ENCODE measurements around the gene NEO1.

DNA sequence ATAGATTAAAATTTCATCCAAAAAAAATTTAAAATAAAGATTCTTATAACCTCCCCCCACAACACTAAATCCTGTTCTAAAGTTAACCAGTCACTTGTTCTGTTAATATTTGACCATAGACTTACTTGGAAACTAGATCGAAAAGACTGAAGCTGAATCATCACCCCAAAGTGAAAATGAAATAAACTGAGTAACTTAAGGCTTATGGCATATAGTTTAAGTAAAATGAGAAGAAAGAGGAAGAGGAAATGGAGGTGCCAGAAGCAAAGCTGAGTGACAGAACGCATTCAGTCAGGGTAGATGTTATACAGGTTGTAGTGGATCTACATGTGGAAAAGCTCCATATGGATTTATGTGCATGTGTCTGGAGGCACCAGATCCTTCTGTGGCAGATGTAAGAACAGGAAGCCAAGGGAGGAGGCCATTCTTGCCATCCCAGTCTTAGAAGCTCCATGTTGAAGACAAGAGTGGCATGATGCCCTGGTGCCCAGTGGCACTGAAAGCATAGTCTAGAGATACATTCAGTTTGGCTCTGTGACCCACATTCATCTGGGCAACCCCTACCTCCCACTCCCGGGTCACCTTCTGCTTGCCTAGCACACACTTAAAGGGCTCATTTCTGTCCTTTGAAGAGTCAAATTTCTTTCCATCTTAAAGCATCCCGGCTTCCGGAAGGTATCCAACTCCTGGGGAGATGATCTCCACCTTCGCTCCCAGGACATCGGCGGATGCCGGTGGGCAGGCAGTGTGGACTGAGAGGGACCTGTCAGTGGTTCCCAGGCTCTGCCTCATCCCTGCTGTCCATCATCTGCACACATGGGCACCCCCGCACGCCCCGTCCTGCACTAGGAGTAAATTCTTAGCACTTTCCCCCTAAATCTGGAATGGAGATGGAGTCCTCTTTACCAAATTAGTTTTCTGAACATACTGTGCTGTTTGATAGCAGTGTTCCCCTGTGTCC is 90.8 kb downstream of the NEO1 start:
- TF ChIP-seq, protein P1, sequence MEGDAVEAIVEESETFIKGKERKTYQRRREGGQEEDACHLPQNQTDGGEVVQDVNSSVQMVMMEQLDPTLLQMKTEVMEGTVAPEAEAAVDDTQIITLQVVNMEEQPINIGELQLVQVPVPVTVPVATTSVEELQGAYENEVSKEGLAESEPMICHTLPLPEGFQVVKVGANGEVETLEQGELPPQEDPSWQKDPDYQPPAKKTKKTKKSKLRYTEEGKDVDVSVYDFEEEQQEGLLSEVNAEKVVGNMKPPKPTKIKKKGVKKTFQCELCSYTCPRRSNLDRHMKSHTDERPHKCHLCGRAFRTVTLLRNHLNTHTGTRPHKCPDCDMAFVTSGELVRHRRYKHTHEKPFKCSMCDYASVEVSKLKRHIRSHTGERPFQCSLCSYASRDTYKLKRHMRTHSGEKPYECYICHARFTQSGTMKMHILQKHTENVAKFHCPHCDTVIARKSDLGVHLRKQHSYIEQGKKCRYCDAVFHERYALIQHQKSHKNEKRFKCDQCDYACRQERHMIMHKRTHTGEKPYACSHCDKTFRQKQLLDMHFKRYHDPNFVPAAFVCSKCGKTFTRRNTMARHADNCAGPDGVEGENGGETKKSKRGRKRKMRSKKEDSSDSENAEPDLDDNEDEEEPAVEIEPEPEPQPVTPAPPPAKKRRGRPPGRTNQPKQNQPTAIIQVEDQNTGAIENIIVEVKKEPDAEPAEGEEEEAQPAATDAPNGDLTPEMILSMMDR (IDR thresholded peaks at IDR 0.05): no peak
- TF ChIP-seq EZH2phosphoT487 (IDR thresholded peaks at IDR 0.05; ENCODE audit: borderline replicate concordance, low read depth) (no peak), SIN3A (IDR thresholded peaks at IDR 0.05; ENCODE audit: borderline replicate concordance, low read depth, low read length) (no peak), TEAD4 (IDR thresholded peaks at IDR 0.05; ENCODE audit: borderline replicate concordance, insufficient read depth) (no peak), FOXM1 (IDR thresholded peaks at IDR 0.05; ENCODE audit: low read depth) (no peak), MXI1 (IDR thresholded peaks at IDR 0.05; ENCODE audit: low read depth, low read length) (no peak), EP300 (IDR thresholded peaks at IDR 0.05; ENCODE audit: borderline replicate concordance in 1 of 2, low read depth in 1 of 2, low read length in 1 of 2) (no peak), POLR2AphosphoS5 (IDR thresholded peaks at IDR 0.05; ENCODE audit: low read depth, low read length) (no peak), RCOR1 (IDR thresholded peaks at IDR 0.05; ENCODE audit: low read length) (no peak), FOXJ3 (CRISPR knock-in tag; IDR thresholded peaks at IDR 0.05) (no peak), RFX5 (IDR thresholded peaks at IDR 0.05; ENCODE audit: low read length) (no peak)
- TF ChIP-seq, protein P2, sequence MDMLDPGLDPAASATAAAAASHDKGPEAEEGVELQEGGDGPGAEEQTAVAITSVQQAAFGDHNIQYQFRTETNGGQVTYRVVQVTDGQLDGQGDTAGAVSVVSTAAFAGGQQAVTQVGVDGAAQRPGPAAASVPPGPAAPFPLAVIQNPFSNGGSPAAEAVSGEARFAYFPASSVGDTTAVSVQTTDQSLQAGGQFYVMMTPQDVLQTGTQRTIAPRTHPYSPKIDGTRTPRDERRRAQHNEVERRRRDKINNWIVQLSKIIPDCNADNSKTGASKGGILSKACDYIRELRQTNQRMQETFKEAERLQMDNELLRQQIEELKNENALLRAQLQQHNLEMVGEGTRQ (IDR thresholded peaks at IDR 0.05; ENCODE audit: borderline replicate concordance, low read depth, low read length): no peak
- TF ChIP-seq, protein P3, sequence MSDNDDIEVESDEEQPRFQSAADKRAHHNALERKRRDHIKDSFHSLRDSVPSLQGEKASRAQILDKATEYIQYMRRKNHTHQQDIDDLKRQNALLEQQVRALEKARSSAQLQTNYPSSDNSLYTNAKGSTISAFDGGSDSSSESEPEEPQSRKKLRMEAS (IDR thresholded peaks at IDR 0.05; ENCODE audit: low read depth): no peak
- TF ChIP-seq, protein P4, sequence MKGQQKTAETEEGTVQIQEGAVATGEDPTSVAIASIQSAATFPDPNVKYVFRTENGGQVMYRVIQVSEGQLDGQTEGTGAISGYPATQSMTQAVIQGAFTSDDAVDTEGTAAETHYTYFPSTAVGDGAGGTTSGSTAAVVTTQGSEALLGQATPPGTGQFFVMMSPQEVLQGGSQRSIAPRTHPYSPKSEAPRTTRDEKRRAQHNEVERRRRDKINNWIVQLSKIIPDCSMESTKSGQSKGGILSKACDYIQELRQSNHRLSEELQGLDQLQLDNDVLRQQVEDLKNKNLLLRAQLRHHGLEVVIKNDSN (IDR thresholded peaks at IDR 0.05; ENCODE audit: borderline replicate concordance, low read depth): no peak
